Femur (tissue), 1 donor: ENCODE measurements around the gene EFCAB6.

Experiments
- DNase-seq: peaks from one replicate; pipeline ENCODE4 v3.0.0-alpha.2; 2017

The EFCAB6 gene

DNA sequence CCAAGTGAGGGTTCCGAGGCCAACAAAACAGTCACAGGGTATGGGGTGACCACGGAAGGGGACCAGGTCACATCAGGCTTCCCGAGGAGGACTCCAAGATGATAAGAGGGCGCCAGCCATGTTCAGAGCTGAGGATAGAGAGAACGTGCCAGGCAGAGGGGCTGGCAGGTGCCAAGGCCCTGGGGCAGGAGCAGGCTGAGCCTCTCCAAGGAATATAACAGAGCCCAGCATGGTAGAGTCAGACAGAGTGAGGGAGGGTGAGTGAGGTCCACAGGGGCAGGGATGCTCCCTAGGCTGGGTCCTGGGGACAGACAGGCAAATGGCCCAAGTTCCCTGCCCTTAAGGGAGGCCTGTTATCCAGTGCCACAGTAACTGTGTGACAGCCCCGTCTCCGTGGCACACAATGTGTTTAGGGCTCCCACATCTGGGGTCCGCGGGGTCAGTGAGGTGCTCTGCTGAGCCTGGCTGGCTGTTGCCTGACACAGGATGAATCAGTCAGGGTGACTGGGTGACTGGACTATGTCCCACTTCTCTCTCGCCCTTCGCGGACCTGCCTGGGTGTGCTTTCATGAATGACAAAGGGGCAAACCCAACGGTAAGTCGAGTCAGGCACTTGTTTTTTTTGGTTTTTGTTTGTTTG, 295.0 kb downstream of the EFCAB6 start:
- DNase-seq = no peak

GRCh38 chr22:43516386-43516785, 295.7 kb downstream of the EFCAB6 start:
- no peak for DNase-seq

DNA sequence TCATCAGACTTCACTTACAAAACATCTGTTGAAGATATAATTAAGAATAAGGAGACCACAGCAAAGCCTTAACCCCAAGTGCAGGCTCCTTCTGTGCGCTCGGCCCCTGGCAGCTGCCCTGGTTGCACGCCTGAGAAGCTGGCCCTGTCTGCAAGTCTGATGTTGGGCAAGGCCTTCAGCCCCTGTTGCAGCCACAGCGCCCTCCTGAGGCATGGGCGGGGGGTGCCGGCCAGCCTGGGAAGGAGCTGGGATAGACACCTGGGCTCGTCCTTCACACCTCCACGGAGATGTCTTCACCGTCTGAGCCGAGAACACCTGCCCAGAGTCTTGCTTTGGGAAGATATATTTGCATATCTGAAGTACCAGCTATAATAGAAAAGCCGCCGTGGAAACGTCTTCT, 296.2 kb downstream of the EFCAB6 start:
- DNase-seq = no peak

DNA sequence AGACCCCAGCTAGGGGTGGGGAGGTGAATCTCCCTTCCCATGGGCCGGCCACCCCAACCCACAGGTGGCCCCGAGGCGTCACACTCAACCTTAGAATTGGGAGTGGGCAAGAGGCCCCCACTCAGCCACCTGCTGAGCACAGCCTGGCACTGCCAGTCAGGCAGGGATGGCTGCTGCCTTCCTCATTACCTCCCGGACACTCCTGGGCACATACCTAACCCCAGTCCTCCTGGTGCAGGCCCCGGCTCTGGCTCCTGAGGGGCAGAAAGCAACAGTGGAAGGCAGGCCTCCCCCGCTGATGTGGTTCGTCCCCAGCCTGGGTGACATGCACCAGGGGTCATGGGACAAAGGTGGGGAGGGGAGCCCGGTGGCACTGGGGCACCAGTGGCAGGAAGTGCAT, 296.7 kb downstream of the EFCAB6 start:
- DNase-seq = no peak

GRCh38 chr22:43514476-43515157, 297.5 kb downstream of the EFCAB6 start:
- DNase-seq = no peak

- no peak for DNase-seq
These were observed 299.8 kb downstream of the EFCAB6 start for GRCh38 chr22:43512279-43512678.

GRCh38 chr22:43511276-43511910, 300.7 kb downstream of the EFCAB6 start:
- DNase-seq = no peak

DNA sequence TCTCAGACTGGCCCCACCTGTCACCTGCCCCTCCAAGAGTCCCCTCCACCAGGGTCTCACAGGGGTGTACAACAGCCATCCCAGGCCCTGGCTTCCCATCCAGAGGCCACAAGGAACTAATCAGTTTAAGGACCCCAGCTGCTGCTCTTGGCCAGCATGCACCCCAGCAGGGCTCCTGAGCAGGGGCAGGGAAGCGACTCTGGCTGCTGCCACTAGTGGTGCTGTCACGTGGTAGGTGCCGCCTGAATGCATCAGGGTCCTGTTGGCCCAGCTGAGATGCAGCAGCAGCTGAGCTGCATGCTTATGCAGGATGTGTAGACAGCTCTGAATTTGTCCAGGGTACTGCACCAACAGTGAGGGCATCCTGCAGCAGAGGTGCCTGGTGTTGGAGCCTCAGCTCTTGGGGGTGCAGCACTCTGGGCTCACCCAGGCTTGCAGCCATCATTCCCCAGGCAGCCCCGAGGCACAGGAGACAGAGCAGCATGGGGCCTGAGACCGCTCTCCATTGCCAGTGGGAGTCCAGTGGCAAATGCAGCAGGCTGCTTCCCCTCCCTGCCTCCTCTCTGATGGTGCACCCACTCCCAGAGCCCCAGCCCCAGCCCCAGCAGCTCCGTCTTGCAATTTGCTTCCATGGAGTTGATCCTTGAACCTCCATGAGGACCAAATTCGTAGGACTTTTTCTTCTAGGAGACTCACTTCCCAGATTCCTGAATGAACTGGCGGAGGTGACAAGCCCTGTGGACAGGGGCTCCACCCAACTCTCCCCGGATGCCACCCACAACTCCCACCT, 301.6 kb downstream of the EFCAB6 start:
- no peak for DNase-seq

- DNase-seq = no peak
These were observed 302.8 kb downstream of the EFCAB6 start for GRCh38 chr22:43509337-43509736.

GRCh38 chr22:43508489-43508888, 303.6 kb downstream of the EFCAB6 start:
- DNase-seq = no peak

GRCh38 chr22:43507235-43507634, 304.9 kb downstream of the EFCAB6 start:
- DNase-seq = no peak

DNA sequence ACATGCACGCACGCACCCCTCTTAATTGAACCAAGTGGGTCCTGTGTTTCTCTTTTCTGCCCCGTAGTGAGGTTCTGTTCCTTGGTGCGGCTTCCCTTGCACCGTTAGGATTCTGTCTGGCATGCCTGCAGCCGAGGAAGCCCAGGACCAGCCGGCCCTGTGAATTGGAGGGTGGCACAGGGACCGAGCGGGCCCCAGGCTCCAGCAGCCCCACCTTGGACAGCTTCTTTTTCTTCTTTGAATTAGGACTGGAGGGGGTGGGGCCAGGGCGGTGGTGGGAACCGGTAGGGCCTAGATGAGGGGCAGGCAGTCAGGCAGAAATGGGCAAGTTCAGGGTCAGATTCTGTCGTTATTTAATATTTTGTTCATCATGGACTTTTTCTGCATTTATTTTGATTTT, 305.6 kb downstream of the EFCAB6 start:
- DNase-seq = no peak

GRCh38 chr22:43505896-43506295, 306.2 kb downstream of the EFCAB6 start:
- no peak for DNase-seq

DNA sequence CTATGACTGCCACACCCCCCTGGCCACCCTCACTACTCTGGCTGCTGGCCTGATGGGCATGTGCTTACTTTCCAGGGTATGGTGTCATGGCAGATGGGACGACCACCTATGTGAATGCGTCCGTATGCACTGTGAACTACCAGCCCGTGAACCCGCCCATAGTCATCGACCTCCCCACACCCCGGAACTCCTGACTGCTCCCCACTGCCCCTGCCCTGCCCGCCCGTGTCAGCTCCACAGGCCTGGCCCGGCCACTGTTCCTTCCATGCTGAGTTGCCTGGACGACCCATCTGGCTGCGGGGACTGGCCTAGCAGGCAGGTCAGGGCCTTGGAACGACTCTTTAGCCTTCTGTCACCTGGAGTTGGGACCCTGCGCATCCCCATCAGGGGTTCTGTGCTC, 306.7 kb downstream of the EFCAB6 start:
- DNase-seq = no peak

DNA sequence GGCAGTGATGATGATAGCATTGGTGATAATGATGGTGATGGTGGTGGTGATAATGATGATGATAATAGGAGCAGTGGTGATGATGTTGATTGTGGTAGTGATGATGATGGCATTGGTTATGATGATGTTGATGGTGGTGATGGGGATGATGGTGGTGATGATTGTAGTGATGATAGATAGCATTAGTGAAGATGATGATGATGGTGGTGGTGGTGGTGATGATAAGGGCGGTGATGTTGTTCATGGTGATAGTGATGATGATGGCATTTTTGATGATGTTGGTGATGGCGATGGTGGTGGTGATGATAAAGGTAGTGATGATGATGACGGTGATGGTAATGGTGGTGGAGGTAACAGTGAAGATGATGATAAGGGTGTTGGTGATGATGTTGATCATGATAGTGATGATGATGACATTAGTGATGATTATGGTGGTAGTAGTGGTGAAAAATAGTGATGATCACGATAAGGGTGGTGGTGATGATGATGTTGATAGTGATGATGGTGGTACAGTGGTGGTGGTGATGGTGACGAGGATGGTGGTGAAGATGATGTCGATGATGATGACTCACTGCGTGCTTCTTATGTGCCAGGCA, 307.3 kb downstream of the EFCAB6 start:
- DNase-seq = no peak

DNA sequence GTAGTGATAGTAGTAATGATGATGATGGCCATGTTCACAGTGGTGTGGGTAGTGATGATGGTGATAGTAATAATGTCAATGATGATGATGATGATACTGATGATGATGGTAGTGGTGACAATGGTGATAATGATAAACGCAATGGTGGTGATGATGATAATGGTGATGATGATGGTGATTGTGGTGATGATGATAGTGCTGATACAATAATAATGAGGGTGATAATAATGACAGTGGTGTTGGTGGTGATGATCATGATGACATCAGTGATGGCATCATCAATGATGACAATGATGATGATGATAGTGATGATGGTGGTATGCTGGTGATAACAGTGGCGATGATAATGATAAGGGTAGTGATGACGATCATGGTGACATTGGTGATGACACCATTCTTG, 308.0 kb downstream of the EFCAB6 start:
- no peak for DNase-seq

DNA sequence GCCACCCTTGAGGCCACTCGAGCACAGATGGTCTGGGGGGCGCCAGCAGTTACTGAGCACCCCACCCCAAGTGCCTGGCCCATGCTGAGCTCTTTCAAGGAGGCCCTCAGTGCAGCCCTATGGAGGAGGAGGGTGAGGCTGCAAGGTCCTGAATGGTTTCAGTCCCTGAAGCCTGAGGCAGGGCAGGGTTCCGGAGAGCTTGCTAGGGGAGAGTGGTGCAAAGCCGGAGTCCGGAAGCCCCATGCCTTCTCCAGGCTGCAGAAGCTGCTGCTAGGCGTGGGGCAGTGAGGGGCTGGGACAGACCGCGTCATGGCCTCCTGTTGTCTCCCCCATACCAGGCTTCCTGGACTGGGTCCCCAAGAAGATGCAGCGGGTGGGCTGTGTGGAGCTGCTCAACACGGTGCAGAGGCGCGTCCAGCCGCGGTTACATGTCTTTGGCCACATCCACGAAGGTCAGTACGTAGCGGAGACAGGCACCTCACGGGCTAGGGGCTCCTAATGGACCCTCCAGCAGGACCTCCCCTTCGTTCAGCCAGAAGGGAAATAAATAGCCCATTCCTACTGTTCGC, 309.7 kb downstream of the EFCAB6 start:
- DNase-seq = no peak

DNA sequence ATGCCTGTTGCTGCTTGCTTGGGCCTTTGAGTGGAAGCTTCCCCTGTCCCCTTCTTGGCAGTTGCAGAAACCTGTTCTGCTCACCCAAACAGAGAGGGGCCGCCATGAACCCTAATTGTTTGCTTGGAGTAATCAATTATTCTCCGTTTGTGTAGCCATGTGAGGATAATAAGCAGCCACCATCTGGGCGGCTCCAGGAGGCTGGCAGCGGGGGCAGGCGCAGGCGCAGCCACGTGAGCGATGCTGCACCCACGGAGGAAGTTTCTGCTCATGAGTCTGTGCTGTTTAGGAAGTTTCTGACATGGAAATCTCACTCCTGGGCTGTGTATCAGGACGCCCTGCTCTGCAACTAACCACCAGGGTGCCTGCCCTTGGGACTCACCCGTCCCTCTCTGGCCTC, 310.2 kb downstream of the EFCAB6 start:
- no peak for DNase-seq

- DNase-seq = no peak
These were observed 311.0 kb downstream of the EFCAB6 start for GRCh38 chr22:43500792-43501785.

- no peak for DNase-seq
These were observed 313.2 kb downstream of the EFCAB6 start for GRCh38 chr22:43498856-43499253.
